ENCODE data around the gene SMYD3. TPM values are rescaled to one million over a fixed set of nuclear protein-coding genes. Genes with fewer than 3 reads are reported as not detected.

SMYD3 gene
- polyA plus RNA-seq, 1 donor from 2014 or later, result 48.6 TPM

DNA sequence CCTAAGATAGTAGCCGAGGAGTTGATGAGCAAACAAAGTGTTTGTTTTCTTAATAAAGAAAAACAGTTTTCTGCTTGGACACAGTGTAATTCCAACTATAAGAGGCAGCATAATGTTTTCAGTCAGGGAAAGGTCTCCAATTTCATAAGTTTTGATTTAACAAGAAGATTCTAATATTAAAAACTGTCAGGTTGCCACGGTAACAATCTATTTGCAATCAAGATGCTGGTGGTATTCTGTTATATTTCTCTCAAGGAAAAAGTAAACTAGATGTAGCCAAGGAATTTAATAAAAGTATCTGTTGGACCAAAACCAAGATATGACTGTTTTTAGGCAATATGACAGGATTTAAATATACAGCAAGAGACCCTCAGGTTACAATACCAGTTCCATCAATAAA, 211.7 kb downstream of the SMYD3 start:
- Histone ChIP-seq H3K79me2 (replicated peaks; ENCODE audit: insufficient read depth, low read length) (no peaks in the 10 kb centered on the region), H3K4me2 (ENCODE audit: low read length) (no peak overlapping the region), H3K9ac (ENCODE audit: low read length) (no peak overlapping the region), H3K27ac (ENCODE audit: low read length) (no peak overlapping the region), H3K36me3 (ENCODE audit: insufficient read depth, low read length) (no peaks in the 10 kb centered on the region), H3K9me3 (ENCODE audit: low read length) (no peaks in the 10 kb centered on the region), H3K9me2 (ENCODE audit: insufficient read depth, low read length) (no peaks in the 10 kb centered on the region), H2AFZ (ENCODE audit: low read depth, low read length) (no peak overlapping the region), H3K27me3 (ENCODE audit: insufficient read depth, low read depth, low read length) (no peaks in the 10 kb centered on the region), H3K4me3 (ENCODE audit: low read length) (no peak overlapping the region), H3F3A (ENCODE audit: insufficient read depth, low read length, poor library complexity, severe bottlenecking) (no peaks in the 10 kb centered on the region), H4K20me1 (ENCODE audit: insufficient read depth) (no peaks in the 10 kb centered on the region)
- TF ChIP-seq TAF1 (IDR thresholded peaks at IDR 0.05; ENCODE audit: low read depth), result no peak

DNA sequence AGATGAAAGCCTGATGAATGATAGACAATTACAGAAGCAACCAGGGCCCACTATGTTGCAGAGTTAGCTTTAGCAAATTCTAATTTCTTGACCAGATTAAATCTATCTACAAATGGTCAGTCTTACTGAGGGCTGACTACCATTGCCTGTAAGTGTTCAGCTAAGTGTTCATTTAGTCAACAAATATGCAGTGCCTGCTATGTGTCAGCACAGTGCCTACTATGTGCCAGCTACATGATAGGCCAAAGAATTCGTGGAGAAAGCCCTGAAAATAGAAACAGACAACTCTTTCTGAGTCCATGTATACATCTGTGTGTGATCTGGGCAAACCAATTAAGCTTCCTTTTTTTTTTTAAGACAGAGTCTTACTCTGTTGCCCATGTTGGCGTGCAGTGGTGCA, 212.8 kb downstream of the SMYD3 start:
- no peaks in the 10 kb centered on the region for H3K9me2 ChIP-seq (ENCODE audit: insufficient read depth, low read length)
- no peak overlapping the region for H2AFZ ChIP-seq (ENCODE audit: low read depth, low read length)
- TF ChIP-seq MXI1 (conservative IDR thresholded peaks at IDR 0.05; ENCODE audit: poor library complexity, severe bottlenecking) (no peak), SMC3 (conservative IDR thresholded peaks at IDR 0.05; ENCODE audit: poor library complexity) (no peak), REST (IDR thresholded peaks at IDR 0.05; ENCODE audit: borderline replicate concordance) (no peak), RAD21 (conservative IDR thresholded peaks at IDR 0.05) (no peak)
- no peaks in the 10 kb centered on the region for H3K79me2 ChIP-seq (replicated peaks; ENCODE audit: insufficient read depth, low read length)
- H4K20me1 ChIP-seq (ENCODE audit: insufficient read depth), result no peaks in the 10 kb centered on the region
- no peaks in the 10 kb centered on the region for H3K27me3 ChIP-seq (ENCODE audit: insufficient read depth, low read depth, low read length)
- H3K4me2 ChIP-seq (ENCODE audit: low read length), result no peak overlapping the region
- H3K27ac ChIP-seq (ENCODE audit: low read length), result no peak overlapping the region
- no peaks in the 10 kb centered on the region for H3K9me3 ChIP-seq (ENCODE audit: low read length)
- H3K9ac ChIP-seq (ENCODE audit: low read length), result no peak overlapping the region
- no peak overlapping the region for H3K4me3 ChIP-seq (ENCODE audit: low read length)
- no peaks in the 10 kb centered on the region for H3F3A ChIP-seq (ENCODE audit: insufficient read depth, low read length, poor library complexity, severe bottlenecking)
- no peaks in the 10 kb centered on the region for H3K36me3 ChIP-seq (ENCODE audit: insufficient read depth, low read length)

GRCh38 chr1:246293366-246294121, 213.5 kb downstream of the SMYD3 start:
- H3F3A ChIP-seq (ENCODE audit: insufficient read depth, low read length, poor library complexity, severe bottlenecking), result no peaks in the 10 kb centered on the region
- TF ChIP-seq SMC3 (conservative IDR thresholded peaks at IDR 0.05; ENCODE audit: poor library complexity) (no peak), POLR2AphosphoS5 (IDR thresholded peaks at IDR 0.05) (no peak), TAF1 (IDR thresholded peaks at IDR 0.05; ENCODE audit: low read depth) (no peak), MXI1 (conservative IDR thresholded peaks at IDR 0.05; ENCODE audit: poor library complexity, severe bottlenecking) (no peak), EZH2 (IDR thresholded peaks at IDR 0.05; ENCODE audit: borderline replicate concordance, insufficient read depth, low read length, poor library complexity, severe bottlenecking) (no peak), REST (IDR thresholded peaks at IDR 0.05; ENCODE audit: borderline replicate concordance) (no peak), EP300 (conservative IDR thresholded peaks at IDR 0.05; ENCODE audit: poor library complexity, severe bottlenecking) (no peak), RAD21 (conservative IDR thresholded peaks at IDR 0.05) (no peak)
- TF ChIP-seq, protein P1, sequence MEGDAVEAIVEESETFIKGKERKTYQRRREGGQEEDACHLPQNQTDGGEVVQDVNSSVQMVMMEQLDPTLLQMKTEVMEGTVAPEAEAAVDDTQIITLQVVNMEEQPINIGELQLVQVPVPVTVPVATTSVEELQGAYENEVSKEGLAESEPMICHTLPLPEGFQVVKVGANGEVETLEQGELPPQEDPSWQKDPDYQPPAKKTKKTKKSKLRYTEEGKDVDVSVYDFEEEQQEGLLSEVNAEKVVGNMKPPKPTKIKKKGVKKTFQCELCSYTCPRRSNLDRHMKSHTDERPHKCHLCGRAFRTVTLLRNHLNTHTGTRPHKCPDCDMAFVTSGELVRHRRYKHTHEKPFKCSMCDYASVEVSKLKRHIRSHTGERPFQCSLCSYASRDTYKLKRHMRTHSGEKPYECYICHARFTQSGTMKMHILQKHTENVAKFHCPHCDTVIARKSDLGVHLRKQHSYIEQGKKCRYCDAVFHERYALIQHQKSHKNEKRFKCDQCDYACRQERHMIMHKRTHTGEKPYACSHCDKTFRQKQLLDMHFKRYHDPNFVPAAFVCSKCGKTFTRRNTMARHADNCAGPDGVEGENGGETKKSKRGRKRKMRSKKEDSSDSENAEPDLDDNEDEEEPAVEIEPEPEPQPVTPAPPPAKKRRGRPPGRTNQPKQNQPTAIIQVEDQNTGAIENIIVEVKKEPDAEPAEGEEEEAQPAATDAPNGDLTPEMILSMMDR (IDR thresholded peaks at IDR 0.05; ENCODE audit: poor library complexity, severe bottlenecking), result no peak
- H3K27me3 ChIP-seq (ENCODE audit: insufficient read depth, low read depth, low read length), result no peaks in the 10 kb centered on the region
- no peak overlapping the region for H3K9ac ChIP-seq (ENCODE audit: low read length)
- H3K36me3 ChIP-seq (ENCODE audit: insufficient read depth, low read length), result no peaks in the 10 kb centered on the region
- no peak overlapping the region for H2AFZ ChIP-seq (ENCODE audit: low read depth, low read length)
- no peak overlapping the region for H3K4me3 ChIP-seq (ENCODE audit: low read length)
- H3K9me2 ChIP-seq (ENCODE audit: insufficient read depth, low read length), result no peaks in the 10 kb centered on the region
- no peak overlapping the region for H3K4me2 ChIP-seq (ENCODE audit: low read length)
- no peaks in the 10 kb centered on the region for H3K9me3 ChIP-seq (ENCODE audit: low read length)
- H4K20me1 ChIP-seq (ENCODE audit: insufficient read depth), result no peaks in the 10 kb centered on the region
- no peaks in the 10 kb centered on the region for H3K79me2 ChIP-seq (replicated peaks; ENCODE audit: insufficient read depth, low read length)
- no peak overlapping the region for H3K27ac ChIP-seq (ENCODE audit: low read length)

All from neural cell (in vitro differentiated cells).